ENCODE measurements around the gene FOXJ1. TPM values are rescaled to one million over a fixed set of nuclear protein-coding genes. Genes with fewer than 3 reads are reported as not detected.

The FOXJ1 gene
- total RNA-seq, 1 experiment from 2014 or later, result 0.28 TPM

- no peak for TF ChIP-seq TCF7L2 (IDR thresholded peaks at IDR 0.05; ENCODE audit: low read depth, low read length)
- no peak for TF ChIP-seq POLR2AphosphoS5 (IDR thresholded peaks at IDR 0.05; ENCODE audit: low read depth, low read length)
- no peak for TF ChIP-seq SIN3A (IDR thresholded peaks at IDR 0.05; ENCODE audit: borderline replicate concordance, insufficient read depth, low read depth, low read length)
- TF ChIP-seq REST (IDR thresholded peaks at IDR 0.05; ENCODE audit: insufficient read depth in 1 of 2, low read depth in 2 of 2, low read length in 1 of 2), result no peak
- no peak for TF ChIP-seq CTCF (IDR thresholded peaks at IDR 0.05)
- intact Hi-C loops (cut with micrococcal nuclease; ENCODE audit: unreplicated experiment) (no loop called here), in situ Hi-C loops (cut with HindIII; ENCODE audit: low pct_unique_long_range_greater_than_20kb, low sequenced_read_pairs) (no loop called here)
- H3K36me3 ChIP-seq (ENCODE audit: control insufficient read depth, insufficient read depth, low read length), result no peaks in the 10 kb centered on the region
- H3K9me3 ChIP-seq (ENCODE audit: control insufficient read depth, insufficient read depth, low read depth, low read length), result no peaks in the 10 kb centered on the region
- no peak overlapping the region for H3K27ac ChIP-seq (ENCODE audit: low read length)
- no peaks in the 10 kb centered on the region for H3K27me3 ChIP-seq (ENCODE audit: control insufficient read depth, insufficient read depth, low read length)
- DNase-seq (ENCODE audit: low read depth, low spot score) (no peak), ATAC-seq (no peak)
- CTCF ChIA-PET, result interaction anchor here (0.8 kb wide), 1 partner anchor 12 kb away, joined by 3 read pairs; the partner anchor contains the start of gene FOXJ1
- POLR2A ChIA-PET, result interaction anchor here (0.7 kb wide), 1 partner anchor 416 kb away, joined by 5 read pairs; a partner anchor contains a TSS
- BruUV-seq (replicated peaks), result no TSS peak
- H3K4me1 ChIP-seq (ENCODE audit: control insufficient read depth, insufficient read depth, low read length), result no peaks in the 10 kb centered on the region
- H3K4me3 ChIP-seq (ENCODE audit: low read depth in 2 of 2, low read length in 2 of 2), result no peak overlapping the region
Measured at GRCh38 chr17:76153202-76153601, 12.2 kb upstream of the FOXJ1 start.

DNA sequence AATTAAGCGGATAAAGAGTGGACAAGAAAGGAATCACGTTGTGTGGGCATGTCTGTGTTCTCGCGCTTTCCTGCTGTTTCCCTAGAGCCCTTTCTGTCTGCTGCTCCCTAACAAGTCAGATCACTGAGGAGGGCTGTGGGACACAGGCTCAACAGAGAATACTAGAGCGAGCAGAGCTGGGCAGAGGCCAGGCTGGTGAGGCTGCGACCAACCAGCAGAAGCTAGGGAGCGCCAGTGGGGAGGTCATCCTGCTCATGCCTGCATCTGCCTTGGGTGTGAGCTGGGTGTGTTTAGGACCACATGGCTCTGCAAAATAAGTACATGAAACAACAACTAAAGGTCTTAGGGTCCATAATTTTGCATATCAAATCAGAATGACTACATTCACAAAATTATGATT lies 11.5 kb upstream of the FOXJ1 start:
- no peaks in the 10 kb centered on the region for H3K4me1 ChIP-seq (ENCODE audit: control insufficient read depth, insufficient read depth, low read length)

More for the DNA sequence above, 11.5 kb upstream of the FOXJ1 start:
- Histone ChIP-seq H3K27ac (ENCODE audit: low read length) (no peak overlapping the region), H3K9me3 (ENCODE audit: control insufficient read depth, insufficient read depth, low read depth, low read length) (no peaks in the 10 kb centered on the region), H3K36me3 (ENCODE audit: control insufficient read depth, insufficient read depth, low read length) (no peaks in the 10 kb centered on the region), H3K27me3 (ENCODE audit: control insufficient read depth, insufficient read depth, low read length) (no peaks in the 10 kb centered on the region), H3K4me3 (ENCODE audit: low read depth in 2 of 2, low read length in 2 of 2) (no peak overlapping the region)
- CTCF ChIA-PET, result interaction anchor here (0.5 to 0.8 kb wide), 2 partner anchors 12 to 46 kb away, joined by 3 to 10 read pairs; partner anchors contain the start of gene FOXJ1
- ATAC-seq, result no peak
- DNase-seq (ENCODE audit: low read depth, low spot score), result no peak
- BruUV-seq (replicated peaks), result no TSS peak
- no peak for TF ChIP-seq POLR2AphosphoS5 (IDR thresholded peaks at IDR 0.05; ENCODE audit: low read depth, low read length)
- TF ChIP-seq CTCF (IDR thresholded peaks at IDR 0.05), result no peak
- in situ Hi-C loops (cut with HindIII; ENCODE audit: low pct_unique_long_range_greater_than_20kb, low sequenced_read_pairs), result no loop called here
- POLR2A ChIA-PET, result no interaction called here
- intact Hi-C loops (cut with micrococcal nuclease; ENCODE audit: unreplicated experiment), result no loop called here

Measured in Panc1 (cell line).